ENCODE measurements around the gene CREB5. TPM values are rescaled to one million over a fixed set of nuclear protein-coding genes. Genes with fewer than 3 reads are reported as not detected.

Gene CREB5
- total RNA-seq, 2 experiments from 2014 or later: 0.19 to 0.22 TPM

DNA sequence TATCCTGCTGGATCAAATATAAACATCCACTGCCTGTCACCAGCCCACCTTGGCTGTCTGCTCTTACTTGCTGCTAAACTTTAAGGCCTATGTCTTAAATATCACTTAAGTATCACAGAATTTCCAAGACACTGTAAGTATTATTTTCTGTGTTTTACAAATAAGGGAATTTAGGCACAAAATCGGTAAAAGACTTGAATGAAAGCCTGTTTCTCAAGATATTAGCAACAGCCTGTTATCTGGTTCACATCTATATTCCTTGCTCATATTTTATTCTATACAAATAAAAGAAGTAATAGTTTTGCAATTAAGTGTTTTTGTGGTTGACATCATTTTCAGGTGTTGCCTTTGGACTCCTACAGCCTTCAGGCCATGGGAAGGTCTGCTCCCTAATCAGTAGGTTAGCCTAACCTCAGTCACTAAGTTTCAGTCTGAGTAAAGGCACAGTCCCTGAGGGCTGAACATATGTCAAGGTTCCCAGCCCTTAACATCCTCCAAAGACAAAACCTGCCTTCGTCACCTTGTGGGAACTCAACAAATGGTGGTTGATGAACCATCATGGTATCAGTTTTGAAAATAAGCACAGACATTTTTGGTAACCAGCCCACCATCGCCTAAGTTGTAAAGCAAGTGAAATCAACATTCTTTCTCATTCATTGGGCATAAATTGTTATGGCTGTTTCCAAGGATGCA, 127.1 kb downstream of the CREB5 start:
- H3K27me3 Mint-ChIP-seq: peaks cover 22% of the 10 kb centered on the region
- no peak for DNase-seq
- H3K9me3 Mint-ChIP-seq: no peaks in the 10 kb centered on the region
- CTCF ChIA-PET: interaction anchor here (1.3 kb wide), 1 partner anchor 9 kb away, joined by 3 read pairs; no protein-coding TSS in a partner anchor
- no peaks in the 10 kb centered on the region for H3K4me1 Mint-ChIP-seq (ENCODE audit: low read depth)
- ATAC-seq (ENCODE audit: poor library complexity): no peak
- Histone ChIP-seq H3K36me3 (ENCODE audit: insufficient read depth, low read length) (no peaks in the 10 kb centered on the region), H3K4me3 (ENCODE audit: low read length) (no peak overlapping the region), H3K9me3 (ENCODE audit: control insufficient read depth in 1 of 2, insufficient read depth in 1 of 2, low read length in 2 of 2) (no peaks in the 10 kb centered on the region), H3K27me3 (ENCODE audit: control insufficient read depth in 1 of 2, insufficient read depth in 2 of 2, low read length in 2 of 2) (peaks cover 3 to 6% of the 10 kb centered on the region in 2 experiments), H3K27ac (ENCODE audit: low read depth in 1 of 2, low read length in 2 of 2) (no peak overlapping the region), H3K4me1 (ENCODE audit: insufficient read depth, low read length) (no peaks in the 10 kb centered on the region)
- no peaks in the 10 kb centered on the region for H3K36me3 Mint-ChIP-seq (ENCODE audit: low read depth)
- intact Hi-C loops (cut with DNase I, micrococcal nuclease): no loop called here
- no peak overlapping the region for H3K27ac Mint-ChIP-seq
- POLR2A ChIA-PET: no interaction called here
- H3K4me3 Mint-ChIP-seq: no peak overlapping the region
- TF ChIP-seq, protein P1, sequence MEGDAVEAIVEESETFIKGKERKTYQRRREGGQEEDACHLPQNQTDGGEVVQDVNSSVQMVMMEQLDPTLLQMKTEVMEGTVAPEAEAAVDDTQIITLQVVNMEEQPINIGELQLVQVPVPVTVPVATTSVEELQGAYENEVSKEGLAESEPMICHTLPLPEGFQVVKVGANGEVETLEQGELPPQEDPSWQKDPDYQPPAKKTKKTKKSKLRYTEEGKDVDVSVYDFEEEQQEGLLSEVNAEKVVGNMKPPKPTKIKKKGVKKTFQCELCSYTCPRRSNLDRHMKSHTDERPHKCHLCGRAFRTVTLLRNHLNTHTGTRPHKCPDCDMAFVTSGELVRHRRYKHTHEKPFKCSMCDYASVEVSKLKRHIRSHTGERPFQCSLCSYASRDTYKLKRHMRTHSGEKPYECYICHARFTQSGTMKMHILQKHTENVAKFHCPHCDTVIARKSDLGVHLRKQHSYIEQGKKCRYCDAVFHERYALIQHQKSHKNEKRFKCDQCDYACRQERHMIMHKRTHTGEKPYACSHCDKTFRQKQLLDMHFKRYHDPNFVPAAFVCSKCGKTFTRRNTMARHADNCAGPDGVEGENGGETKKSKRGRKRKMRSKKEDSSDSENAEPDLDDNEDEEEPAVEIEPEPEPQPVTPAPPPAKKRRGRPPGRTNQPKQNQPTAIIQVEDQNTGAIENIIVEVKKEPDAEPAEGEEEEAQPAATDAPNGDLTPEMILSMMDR (IDR thresholded peaks at IDR 0.05): no peak

DNA sequence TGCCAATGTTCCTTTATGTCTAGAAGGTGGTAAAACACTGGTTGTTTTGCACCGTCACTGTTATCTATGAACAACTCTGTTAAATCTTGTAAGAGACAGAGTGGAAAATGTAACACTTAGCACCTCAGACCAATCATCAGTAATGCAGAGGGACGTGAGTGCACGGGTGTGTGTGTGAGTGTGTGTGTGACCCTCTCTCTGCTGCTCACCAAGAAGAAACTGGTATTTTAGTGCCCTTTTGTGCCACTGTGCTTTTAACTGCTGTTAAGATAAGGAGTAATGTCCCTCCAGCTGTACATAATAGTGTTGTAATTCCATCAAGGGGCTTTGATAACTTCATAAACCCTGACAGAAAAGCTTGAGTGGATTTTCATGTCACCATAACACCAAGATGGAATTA, 130.1 kb downstream of the CREB5 start:
- no peaks in the 10 kb centered on the region for H3K36me3 Mint-ChIP-seq (ENCODE audit: low read depth)
- CTCF ChIA-PET: no interaction called here
- peaks cover 22% of the 10 kb centered on the region for H3K27me3 Mint-ChIP-seq

DNA sequence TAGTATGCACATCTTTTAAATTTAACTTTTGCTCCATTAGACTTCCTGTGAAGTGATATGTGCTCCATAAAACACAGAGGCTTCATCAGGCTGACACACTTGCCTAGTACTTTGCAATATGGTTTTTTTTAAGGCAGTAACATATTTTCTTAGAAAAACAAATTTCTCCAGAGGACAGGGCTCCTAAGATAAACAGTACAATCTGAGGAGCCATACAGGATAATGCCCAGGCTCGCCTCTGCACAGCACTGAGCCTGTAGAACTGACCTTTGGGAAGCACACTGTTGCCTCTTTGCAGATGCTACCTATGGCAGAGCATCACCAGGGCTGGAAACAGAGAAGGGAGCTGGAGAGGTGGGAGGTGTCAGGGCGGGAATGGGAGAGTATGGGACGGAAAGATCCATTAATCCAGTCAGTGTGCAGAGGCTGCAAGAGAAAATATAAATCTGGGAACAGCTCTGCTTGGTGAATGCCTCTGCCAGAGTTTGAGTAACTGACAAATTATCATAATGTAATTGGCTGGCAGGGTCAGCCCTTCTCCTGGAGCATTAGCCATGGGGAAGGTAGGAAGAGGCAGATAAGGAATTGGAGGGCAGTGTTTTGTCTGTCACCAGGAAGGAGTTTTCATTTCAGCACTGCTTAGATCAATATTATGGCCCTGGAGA, 132.3 kb downstream of the CREB5 start:
- POLR2A ChIA-PET: no interaction called here
- no peaks in the 10 kb centered on the region for H3K36me3 ChIP-seq (ENCODE audit: insufficient read depth, low read length)

More for the DNA sequence above, 130.1 kb downstream of the CREB5 start:
- Mint-ChIP-seq H3K9me3 (peaks cover 3% of the 10 kb centered on the region), H3K27ac (no peak overlapping the region), H3K4me1 (ENCODE audit: low read depth) (no peaks in the 10 kb centered on the region), H3K4me3 (no peak overlapping the region)
- H3K4me3 ChIP-seq (ENCODE audit: low read length): no peak overlapping the region
- H3K36me3 ChIP-seq (ENCODE audit: insufficient read depth, low read length): no peaks in the 10 kb centered on the region
- intact Hi-C loops (cut with DNase I, micrococcal nuclease): no loop called here
- TF ChIP-seq, protein P1 (IDR thresholded peaks at IDR 0.05): no peak
- H3K27me3 ChIP-seq (ENCODE audit: control insufficient read depth in 1 of 2, insufficient read depth in 2 of 2, low read length in 2 of 2): peaks cover 0 to 6% of the 10 kb centered on the region in 2 experiments
- DNase-seq (no peak), ATAC-seq (ENCODE audit: poor library complexity) (no peak)
- H3K9me3 ChIP-seq (ENCODE audit: control insufficient read depth in 1 of 2, insufficient read depth in 1 of 2, low read length in 2 of 2): no peaks in the 10 kb centered on the region
- H3K4me1 ChIP-seq (ENCODE audit: insufficient read depth, low read length): no peaks in the 10 kb centered on the region
- H3K27ac ChIP-seq (ENCODE audit: low read depth in 1 of 2, low read length in 2 of 2): no peak overlapping the region
- POLR2A ChIA-PET: no interaction called here

More for the DNA sequence above, 132.3 kb downstream of the CREB5 start:
- intact Hi-C loops (cut with DNase I, micrococcal nuclease): no loop called here
- DNase-seq: no peak
- Histone ChIP-seq H3K9me3 (ENCODE audit: control insufficient read depth in 1 of 2, insufficient read depth in 1 of 2, low read length in 2 of 2) (no peaks in the 10 kb centered on the region), H3K4me3 (ENCODE audit: low read length) (no peak overlapping the region), H3K4me1 (ENCODE audit: insufficient read depth, low read length) (no peaks in the 10 kb centered on the region), H3K27ac (ENCODE audit: low read depth in 1 of 2, low read length in 2 of 2) (no peak overlapping the region), H3K27me3 (ENCODE audit: control insufficient read depth in 1 of 2, insufficient read depth in 2 of 2, low read length in 2 of 2) (peaks cover 0 to 3% of the 10 kb centered on the region in 2 experiments)
- no peak overlapping the region for H3K4me3 Mint-ChIP-seq
- H3K27ac Mint-ChIP-seq: no peak overlapping the region
- CTCF ChIA-PET: no interaction called here
- peaks cover 18% of the 10 kb centered on the region for H3K27me3 Mint-ChIP-seq
- ATAC-seq (ENCODE audit: poor library complexity): no peak
- peaks cover 7% of the 10 kb centered on the region for H3K9me3 Mint-ChIP-seq
- H3K4me1 Mint-ChIP-seq (ENCODE audit: low read depth): no peaks in the 10 kb centered on the region
- TF ChIP-seq, protein P1 (IDR thresholded peaks at IDR 0.05): no peak
- H3K36me3 Mint-ChIP-seq (ENCODE audit: low read depth): no peaks in the 10 kb centered on the region
